ENCODE data around the gene HELZ.

Gene HELZ

DNA sequence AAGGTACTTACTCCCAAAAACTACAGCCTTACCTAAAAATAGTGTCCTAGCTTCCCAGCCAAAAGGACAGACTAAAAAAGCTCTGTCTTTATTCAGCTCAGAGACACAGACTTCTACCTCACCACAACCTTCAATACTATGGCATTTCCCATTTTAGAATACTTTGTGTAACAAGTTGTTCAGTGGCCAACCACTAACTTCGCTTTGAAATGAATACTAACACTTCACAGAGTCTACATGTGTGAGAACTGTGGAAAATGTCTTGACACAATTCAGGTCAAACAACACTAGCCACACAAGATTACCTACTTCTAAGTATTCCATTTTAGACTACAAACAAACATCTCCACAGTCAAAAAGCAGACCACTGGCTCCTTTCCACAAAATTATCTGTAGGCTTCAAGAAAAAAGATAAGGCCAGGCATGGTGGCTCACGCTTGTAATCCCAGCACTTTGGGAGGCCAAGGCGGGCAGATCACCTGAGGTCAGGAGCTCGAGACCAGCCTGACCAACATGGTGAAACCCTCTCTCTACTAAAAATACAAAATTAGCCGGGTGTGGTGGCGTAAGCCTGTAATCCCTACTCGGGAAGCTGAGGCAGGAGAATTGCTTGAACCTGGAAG, 3.2 kb downstream of the HELZ start:
- TF ChIP-seq, protein P1, sequence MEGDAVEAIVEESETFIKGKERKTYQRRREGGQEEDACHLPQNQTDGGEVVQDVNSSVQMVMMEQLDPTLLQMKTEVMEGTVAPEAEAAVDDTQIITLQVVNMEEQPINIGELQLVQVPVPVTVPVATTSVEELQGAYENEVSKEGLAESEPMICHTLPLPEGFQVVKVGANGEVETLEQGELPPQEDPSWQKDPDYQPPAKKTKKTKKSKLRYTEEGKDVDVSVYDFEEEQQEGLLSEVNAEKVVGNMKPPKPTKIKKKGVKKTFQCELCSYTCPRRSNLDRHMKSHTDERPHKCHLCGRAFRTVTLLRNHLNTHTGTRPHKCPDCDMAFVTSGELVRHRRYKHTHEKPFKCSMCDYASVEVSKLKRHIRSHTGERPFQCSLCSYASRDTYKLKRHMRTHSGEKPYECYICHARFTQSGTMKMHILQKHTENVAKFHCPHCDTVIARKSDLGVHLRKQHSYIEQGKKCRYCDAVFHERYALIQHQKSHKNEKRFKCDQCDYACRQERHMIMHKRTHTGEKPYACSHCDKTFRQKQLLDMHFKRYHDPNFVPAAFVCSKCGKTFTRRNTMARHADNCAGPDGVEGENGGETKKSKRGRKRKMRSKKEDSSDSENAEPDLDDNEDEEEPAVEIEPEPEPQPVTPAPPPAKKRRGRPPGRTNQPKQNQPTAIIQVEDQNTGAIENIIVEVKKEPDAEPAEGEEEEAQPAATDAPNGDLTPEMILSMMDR (IDR thresholded peaks at IDR 0.05; ENCODE audit: low read depth, low read length, missing control alignments) = no peak
- no peak for DNase-seq (ENCODE audit: low read depth)
- H3K4me3 ChIP-seq (ENCODE audit: low read depth, low read length) = no peak overlapping the region

DNA sequence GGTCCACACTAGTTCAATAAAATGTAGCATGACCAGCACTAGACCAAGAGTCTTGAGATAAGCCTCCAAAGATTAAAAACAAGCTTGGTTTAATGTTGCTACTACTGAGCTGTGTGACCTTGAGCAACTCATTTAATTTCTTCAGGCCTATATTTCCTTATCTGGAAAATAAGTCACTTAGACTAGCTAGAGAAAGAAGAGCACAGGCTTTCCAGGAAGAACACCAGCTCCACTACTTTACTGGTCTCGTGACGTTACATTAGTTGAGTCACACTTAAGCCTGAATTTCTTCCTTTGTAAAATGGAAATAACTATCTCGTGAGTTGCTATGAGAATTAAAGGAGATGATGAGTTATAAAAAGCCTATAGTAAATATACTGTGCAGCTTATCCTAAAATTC, 5.4 kb downstream of the HELZ start:
- no peak overlapping the region for H3K4me3 ChIP-seq (ENCODE audit: low read depth, low read length)
- TF ChIP-seq, protein P1 (IDR thresholded peaks at IDR 0.05; ENCODE audit: low read depth, low read length, missing control alignments) = no peak
- no peak for DNase-seq (ENCODE audit: low read depth)

DNA sequence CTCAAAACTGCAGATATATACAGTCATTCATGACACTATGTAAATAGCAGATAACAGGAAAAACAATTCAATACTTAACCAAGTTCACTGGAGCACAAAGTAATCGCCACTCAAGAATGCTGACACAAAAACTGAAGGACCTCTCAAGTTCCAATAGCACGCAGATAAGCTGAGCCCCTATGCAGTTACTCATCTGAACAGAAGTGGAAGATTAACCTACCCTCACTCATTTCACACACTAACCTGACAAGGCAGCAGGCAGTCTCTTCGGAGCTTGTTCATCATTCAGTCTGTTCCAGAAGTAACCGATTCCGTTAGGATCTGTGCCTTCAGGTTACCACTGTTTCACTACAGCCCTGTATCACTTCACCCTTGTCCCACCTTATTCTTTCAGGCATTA, 6.0 kb downstream of the HELZ start:
- DNase-seq (ENCODE audit: low read depth) = no peak
- H3K4me3 ChIP-seq (ENCODE audit: low read depth, low read length) = no peak overlapping the region
- TF ChIP-seq, protein P1 (IDR thresholded peaks at IDR 0.05; ENCODE audit: low read depth, low read length, missing control alignments) = no peak

DNA sequence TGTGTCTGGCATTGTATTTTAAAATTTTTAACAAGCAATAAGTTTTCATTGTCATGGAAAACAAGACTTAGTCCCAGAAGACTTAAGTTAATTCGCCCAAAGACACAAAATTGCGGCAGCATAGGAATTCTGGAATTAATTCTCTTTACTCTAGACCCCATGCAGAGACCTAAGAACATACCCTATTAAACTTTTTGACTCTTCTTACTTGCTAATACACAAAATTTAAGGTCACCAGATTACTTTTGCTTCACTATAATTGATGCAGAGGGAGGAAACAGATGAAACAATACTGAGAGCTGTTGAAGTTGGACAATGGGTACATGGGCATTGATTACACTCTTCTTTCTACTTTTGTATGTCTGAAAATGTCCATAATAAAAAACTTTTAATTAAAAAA, 12.6 kb downstream of the HELZ start:
- no peak overlapping the region for H3K4me3 ChIP-seq (ENCODE audit: low read depth, low read length)
- TF ChIP-seq, protein P1 (IDR thresholded peaks at IDR 0.05; ENCODE audit: low read depth, low read length, missing control alignments) = no peak
- no peak for DNase-seq (ENCODE audit: low read depth)

DNA sequence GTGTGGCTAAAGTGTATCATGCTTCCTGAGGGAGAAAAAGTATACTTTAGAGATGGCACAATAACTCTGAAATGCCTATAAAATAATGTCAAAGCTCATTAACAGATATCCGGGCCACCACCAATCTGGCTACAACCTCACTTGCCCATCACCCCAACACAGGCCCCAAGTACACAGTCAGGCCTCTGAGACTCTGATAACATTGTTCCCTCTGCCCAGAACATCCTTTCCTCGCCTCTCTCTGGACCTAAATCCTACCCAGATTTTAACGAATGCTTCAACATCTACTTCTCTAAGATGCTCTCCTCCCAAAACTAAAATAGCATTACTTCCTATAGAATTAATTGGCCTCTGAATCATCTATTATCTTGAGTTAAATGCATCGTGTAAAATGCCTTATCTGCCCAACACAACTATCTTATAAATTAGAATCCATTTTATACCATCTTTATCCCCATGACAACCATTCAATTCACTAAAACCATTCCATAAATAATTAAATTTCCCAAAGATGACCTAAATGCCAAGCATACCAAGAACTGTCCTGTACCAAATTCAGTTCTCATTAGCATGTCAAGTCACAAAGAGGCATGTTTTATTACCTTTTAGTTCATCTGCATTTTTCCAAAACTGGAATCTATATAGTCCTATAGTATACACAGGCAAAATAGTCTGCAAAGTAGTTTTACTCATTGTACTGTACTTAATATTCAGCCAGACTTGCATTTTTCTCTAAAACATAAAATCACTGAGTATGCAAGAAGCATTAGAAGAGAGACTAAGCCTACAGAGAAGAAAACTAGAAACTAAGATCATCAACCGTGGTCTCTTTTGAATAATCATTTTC, 15.7 kb downstream of the HELZ start:
- H3K4me3 ChIP-seq (ENCODE audit: low read depth, low read length) = no peak overlapping the region
- TF ChIP-seq, protein P1 (IDR thresholded peaks at IDR 0.05; ENCODE audit: low read depth, low read length, missing control alignments) = no peak
- no peak for DNase-seq (ENCODE audit: low read depth)

DNA sequence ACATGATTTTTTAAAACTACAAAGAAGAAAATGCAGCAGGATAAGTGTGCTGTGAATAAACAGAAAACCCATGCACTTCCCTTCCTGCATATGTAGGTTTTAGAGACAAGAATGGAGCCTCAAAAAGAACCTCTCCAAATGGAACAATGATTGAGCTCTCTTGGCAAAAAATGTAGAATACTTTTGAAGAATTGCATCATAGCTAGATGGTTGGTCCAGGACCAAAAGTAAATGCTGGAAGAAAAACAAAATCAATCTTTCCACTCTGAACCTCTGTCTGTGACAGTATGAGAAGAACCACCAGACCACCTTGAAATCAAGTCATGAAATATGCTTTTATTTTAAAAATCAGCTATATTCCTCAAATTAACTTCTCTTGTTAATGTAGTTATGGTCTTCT, 17.5 kb downstream of the HELZ start:
- TF ChIP-seq, protein P1 (IDR thresholded peaks at IDR 0.05; ENCODE audit: low read depth, low read length, missing control alignments) = no peak
- no peak overlapping the region for H3K4me3 ChIP-seq (ENCODE audit: low read depth, low read length)
- DNase-seq (ENCODE audit: low read depth) = no peak

Measured in GM12864 (cell line).